Measurements from ENCODE around the gene POLR1G. TPM values are rescaled to one million over a fixed set of nuclear protein-coding genes. Genes with fewer than 3 reads are reported as not detected.
"Not testable (repeated sequence)": the region's sequence is repeated elsewhere in the genome, so short reads cannot be mapped to it uniquely, and the experiment has no call there.

Gene POLR1G
- polyA plus RNA-seq, 5 donors = 2.8 to 5.5 (median 3.6) TPM

- DNase-seq = no peak
Measured at GRCh38 chr19:45395821-45396617, 10.4 kb upstream of the POLR1G start.

GRCh38 chr19:45400192-45400591 is 6.3 kb upstream of the POLR1G start:
- no peak for DNase-seq

- DNase-seq = no peak
Measured at GRCh38 chr19:45401815-45402214, 4.6 kb upstream of the POLR1G start.

- DNase-seq = no peak
Measured at GRCh38 chr19:45402298-45403061, 4.0 kb upstream of the POLR1G start.

- DNase-seq = no peak
Measured at GRCh38 chr19:45403272-45403671, 3.2 kb upstream of the POLR1G start.

- no peak for DNase-seq
Measured at GRCh38 chr19:45403781-45404556, 2.5 kb upstream of the POLR1G start.

GRCh38 chr19:45404557-45405434 is 1.6 kb upstream of the POLR1G start, which contains the start of gene PPP1R13L:
TSS of gene PPP1R13L (minus strand) at chr19:45405069. CDS start at chr19:45398318, 6,751 bp downstream.
- DNase-seq = peak; percentile 59 to 68

DNA sequence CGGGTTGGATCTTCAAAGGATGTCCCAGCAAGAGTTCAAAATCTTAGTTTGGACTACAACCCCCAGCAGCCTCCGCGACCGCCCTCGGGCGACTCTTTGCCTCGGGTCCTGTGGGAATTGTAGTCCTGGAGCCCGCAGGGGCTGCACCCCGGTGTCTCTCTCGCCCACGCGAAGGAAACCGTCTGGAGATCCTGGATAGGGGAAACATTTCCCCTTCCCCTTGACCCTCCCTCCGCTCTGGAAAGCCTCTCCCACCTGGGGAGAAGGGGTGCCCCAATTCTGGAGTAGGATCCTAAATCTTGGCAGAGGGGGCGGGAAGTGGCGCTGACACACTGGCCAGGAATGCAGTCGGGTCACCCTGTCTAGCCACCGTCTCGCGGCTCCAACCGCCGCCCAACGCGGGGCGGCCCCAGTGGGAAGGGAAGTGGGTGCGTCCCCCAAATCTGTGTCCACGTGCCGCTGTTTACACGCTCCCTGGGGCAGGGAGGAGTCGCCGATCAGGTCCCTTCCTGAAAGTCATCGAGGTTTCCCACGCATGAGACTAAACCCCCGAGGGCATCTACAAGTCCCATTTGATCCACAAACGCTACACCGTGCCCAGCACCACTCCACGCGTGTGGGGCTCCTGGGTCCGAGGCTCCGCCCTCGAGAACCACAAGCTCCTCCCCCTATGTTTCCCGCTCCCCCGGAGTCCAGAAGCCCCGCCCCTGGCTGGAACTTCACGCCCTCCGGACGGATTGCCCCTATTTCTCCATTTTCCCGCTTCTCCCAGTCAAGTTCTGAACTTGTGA is 814 bp upstream of the POLR1G start:
- DNase-seq = peak; percentile 79 to 81

GRCh38 chr19:45407091-45407375 is 589 bp downstream of the POLR1G start:
- no peak for DNase-seq

DNA sequence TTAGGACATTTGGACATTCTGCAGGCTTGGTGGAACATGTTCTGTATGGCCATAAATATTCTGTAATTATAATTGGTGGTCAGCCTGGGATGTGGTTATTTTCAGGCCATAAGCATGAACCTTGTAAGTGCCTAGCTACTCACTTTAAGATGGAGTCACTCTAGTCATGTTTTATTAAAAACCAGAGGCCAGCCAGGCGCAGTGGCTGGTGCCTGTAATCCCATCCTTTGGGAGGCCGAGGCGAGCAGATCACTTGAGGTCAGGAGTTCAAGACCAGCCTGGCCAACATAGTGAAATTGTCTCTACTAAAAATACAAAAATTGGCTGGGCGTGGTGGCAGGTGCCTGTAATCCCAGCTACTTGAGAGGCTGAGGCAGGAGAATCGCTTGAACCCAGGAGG is 1.1 kb downstream of the POLR1G start:
- DNase-seq = not testable (repeated sequence)

- no peak for DNase-seq
Measured at GRCh38 chr19:45408121-45408520, 1.7 kb downstream of the POLR1G start.

DNA sequence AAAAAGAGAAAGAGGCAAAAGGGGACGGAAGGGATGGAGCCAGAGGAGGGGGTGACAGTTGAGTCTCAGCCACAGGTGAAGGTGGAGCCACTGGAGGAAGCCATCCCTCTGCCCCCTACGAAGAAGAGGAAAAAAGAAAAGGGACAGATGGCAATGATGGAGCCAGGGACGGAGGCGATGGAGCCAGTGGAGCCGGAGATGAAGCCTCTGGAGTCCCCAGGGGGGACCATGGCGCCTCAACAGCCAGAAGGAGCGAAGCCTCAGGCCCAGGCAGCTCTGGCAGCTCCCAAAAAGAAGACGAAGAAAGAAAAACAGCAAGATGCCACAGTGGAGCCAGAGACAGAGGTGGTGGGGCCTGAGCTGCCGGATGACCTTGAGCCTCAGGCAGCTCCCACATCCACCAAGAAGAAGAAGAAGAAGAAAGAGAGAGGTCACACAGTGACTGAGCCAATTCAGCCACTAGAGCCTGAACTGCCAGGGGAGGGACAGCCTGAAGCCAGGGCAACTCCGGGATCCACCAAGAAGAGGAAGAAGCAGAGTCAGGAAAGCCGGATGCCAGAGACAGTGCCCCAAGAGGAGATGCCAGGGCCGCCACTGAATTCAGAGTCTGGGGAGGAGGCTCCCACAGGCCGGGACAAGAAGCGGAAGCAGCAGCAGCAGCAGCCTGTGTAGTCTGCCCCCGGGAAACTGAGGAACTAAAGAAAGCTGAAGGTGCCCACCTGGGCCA is 2.5 kb downstream of the POLR1G start:
- no peak for DNase-seq

DNA sequence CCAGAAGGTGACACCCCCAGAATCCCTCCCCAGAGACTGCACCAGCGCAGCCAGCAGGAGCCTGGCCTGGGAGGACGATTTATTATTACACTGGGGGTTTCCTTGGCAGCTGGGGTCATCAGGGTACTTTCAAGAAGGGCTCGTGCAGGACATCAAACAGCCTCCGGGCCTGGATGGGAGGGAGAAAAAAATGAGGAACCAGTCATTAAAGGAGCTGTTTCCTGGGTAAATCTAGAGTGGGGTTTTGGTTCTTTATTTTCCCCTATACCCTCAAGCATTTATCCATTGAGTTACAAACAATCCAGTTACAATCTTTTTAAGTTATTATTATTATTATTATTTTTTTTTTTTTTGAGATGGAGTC is 3.1 kb downstream of the POLR1G start:
- DNase-seq = no peak

DNA sequence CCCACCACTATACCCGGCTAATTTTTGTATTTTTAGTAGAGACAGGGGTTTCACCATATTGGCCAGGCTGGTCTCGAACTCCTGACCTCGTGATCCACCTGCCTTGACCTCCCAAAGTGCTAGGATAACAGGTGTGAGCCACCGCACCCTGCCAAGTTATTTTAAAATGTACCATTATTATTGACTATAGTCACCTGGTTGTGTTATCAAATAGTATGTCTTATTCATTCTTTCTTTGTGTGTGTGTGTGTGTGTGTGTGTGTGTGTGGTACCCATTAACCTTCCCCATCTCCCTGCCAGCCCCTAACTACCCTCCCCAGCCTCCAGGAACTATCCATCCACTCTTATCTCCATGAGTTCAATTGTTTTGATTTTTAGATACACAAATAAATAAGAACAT is 3.9 kb downstream of the POLR1G start:
- DNase-seq = not testable (repeated sequence)

DNA sequence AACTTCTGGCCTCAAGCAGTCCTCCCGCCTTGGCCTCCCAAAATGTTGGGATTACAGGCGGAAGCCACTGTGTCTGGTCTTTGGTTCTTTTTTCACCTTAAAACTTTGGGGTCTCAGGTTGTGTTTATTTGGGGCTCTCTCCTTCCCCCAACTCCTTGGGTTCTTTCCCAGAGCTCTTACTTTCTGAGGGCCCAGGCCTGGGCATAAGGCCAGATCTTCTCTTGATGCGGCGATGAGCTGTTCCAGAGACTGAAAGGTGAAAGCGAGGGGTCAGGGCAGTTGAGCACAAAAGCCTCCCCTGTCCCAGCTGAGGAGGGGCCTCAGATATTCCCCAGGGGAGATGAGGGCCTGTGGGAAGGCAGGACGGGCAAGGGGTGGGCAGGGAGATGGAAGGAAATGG is 7.1 kb downstream of the POLR1G start:
- DNase-seq = no peak

- no peak for DNase-seq
Measured at GRCh38 chr19:45414468-45414867, 8.0 kb downstream of the POLR1G start.

DNA sequence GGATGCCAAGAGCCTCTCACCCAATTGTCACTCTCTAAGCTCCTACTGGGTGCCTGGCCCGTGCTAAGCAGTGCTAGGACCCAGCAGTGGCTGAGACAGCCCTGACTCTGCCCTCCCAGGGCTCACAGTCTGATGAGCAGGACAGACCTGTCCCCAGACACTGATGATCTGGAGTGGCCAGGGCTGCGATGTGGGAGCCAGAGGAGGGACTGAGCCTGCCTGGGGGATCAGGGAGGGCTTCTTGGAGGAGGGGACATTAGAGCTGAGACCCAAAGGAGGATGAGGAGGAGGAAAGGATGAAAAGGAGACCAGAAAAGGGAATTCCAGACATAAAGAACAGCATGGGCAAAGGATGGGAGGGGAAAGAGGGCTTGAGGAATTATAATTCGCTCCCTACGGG is 10.7 kb downstream of the POLR1G start:
- DNase-seq = no peak

DNA sequence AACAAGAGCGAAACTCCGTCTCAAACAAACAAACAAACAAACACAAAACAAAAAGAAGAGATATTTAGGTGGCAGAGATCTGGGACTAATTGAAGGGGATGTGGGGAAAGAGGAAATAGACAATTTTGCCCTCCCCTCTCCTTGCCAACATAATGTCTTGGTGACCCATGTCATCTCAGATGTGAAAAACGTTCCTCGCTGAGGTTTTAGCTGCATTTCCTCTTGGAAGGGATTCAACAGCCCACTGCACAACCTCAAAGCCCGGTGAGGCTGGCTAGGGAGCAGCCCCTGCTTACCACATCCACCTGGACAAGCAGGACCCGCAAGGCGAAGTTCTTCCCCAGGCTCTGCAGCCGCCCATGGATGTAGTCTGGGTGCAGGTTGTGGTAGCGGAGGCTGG is 12.4 kb downstream of the POLR1G start:
- no peak for DNase-seq

- no peak for DNase-seq
Measured at GRCh38 chr19:45419396-45419795, 13.0 kb downstream of the POLR1G start.

GRCh38 chr19:45419895-45420294 is 13.5 kb downstream of the POLR1G start:
- no peak for DNase-seq

Measured in right lung (tissue), 5 donors.